Glomerular endothelial cell (primary cell): ENCODE measurements around the gene MGMT. TPM values are rescaled to one million over a fixed set of nuclear protein-coding genes. Genes with fewer than 3 reads are reported as not detected.

Source experiments
- DNase-seq: peaks from one replicate; pipeline ENCODE4 v3.0.0-alpha.2; 2011; ENCODE audit warnings: low read depth, low spot score; ENCODE audit errors: extremely low read depth
- total RNA-seq: library from RNA; depleted of rRNA; stranded (reverse); fragments of >200 nt; gene quantifications from 2 replicates; pipeline ENCODE4 v1.2.3, GENCODE V29; 2015

MGMT gene
- total RNA-seq, 1 donor from 2014 or later, result 26.5 TPM

- DNase-seq, result no peak
These were observed 301.7 kb downstream of the MGMT start for GRCh38 chr10:129768437-129769355.

- DNase-seq, result no peak
These were observed 302.5 kb downstream of the MGMT start for GRCh38 chr10:129769381-129770116.

- no peak for DNase-seq
These were observed 303.2 kb downstream of the MGMT start for GRCh38 chr10:129770286-129770685.

- DNase-seq, result no peak
These were observed 304.0 kb downstream of the MGMT start for GRCh38 chr10:129771024-129771423.

- DNase-seq, result no peak
These were observed 304.5 kb downstream of the MGMT start for GRCh38 chr10:129771576-129771975.

- no peak for DNase-seq
These were observed 305.0 kb downstream of the MGMT start for GRCh38 chr10:129771991-129772431.

- DNase-seq, result no peak
These were observed 305.7 kb downstream of the MGMT start for GRCh38 chr10:129772468-129773358.

- DNase-seq, result no peak
These were observed 306.4 kb downstream of the MGMT start for GRCh38 chr10:129773359-129773990.

- DNase-seq, result no peak
These were observed 307.2 kb downstream of the MGMT start for GRCh38 chr10:129774082-129774735.

- no peak for DNase-seq
These were observed 307.8 kb downstream of the MGMT start for GRCh38 chr10:129774736-129775401.

- no peak for DNase-seq
These were observed 308.6 kb downstream of the MGMT start for GRCh38 chr10:129775681-129776080.

- DNase-seq, result no peak
These were observed 310.6 kb downstream of the MGMT start for GRCh38 chr10:129777687-129778086.

GRCh38 chr10:129778571-129778970 is 311.5 kb downstream of the MGMT start:
- DNase-seq, result no peak

- no peak for DNase-seq
These were observed 312.4 kb downstream of the MGMT start for GRCh38 chr10:129779126-129780111.

GRCh38 chr10:129780198-129780597 is 313.2 kb downstream of the MGMT start:
- DNase-seq, result no peak

- DNase-seq, result no peak
These were observed 314.1 kb downstream of the MGMT start for GRCh38 chr10:129780901-129781795.

- no peak for DNase-seq
These were observed 317.2 kb downstream of the MGMT start for GRCh38 chr10:129784291-129784690.
